ENCODE data around the gene OSBPL5.

DNA sequence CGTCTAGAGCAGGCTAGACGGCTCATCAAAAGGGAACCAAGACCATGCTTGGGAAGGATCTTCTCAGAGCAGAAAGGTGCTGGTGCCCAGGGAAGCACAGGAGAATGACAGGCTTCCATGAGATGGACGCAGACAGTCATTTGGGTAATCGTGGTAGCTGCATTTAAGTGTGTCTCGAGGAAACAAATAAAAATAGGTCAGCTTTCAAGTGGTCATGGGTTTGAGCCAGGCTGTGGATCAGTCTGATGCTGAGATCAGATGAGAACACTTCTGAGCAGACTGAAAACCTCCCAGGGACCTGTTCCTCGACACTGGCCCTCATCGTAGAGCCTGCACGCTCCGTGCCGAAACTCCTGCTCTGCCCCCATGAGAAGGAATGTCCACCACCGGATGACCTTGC, 112.5 kb downstream of the OSBPL5 start:
- TF ChIP-seq CTCF (IDR thresholded peaks at IDR 0.05): no peak
- TF ChIP-seq EP300 (IDR thresholded peaks at IDR 0.05): no peak
- no peak for TF ChIP-seq POLR2A (IDR thresholded peaks at IDR 0.05)

Data from stomach (tissue), 4 donors.